ENCODE measurements around the gene RAB3GAP1. TPM values are rescaled to one million over a fixed set of nuclear protein-coding genes. Genes with fewer than 3 reads are reported as not detected.
"Not testable (repeated sequence)": the region's sequence is repeated elsewhere in the genome, so short reads cannot be mapped to it uniquely, and the experiment has no call there.

RAB3GAP1 gene
- total RNA-seq, 2 experiments from 2014 or later: 29.6 to 30.7 TPM

DNA sequence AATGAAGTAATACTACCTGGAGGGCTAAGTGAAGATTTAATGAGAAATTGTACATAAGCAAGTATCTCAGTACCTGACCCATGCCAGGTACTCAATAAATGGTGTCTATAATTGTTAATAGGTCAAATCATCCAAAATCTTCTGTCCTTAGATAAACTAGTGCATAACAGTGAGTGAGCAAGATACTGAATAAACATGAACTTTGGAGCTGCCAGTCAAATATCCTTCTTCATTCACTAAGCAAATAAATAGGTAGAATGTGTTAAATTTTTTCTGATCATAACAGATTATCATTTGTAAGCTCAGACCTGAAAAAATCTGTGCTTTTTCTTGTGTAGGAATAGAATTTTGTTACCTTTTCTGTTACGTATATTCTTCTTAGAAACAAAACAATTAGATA is 39.6 kb downstream of the RAB3GAP1 start:
- peaks cover 5% of the 10 kb centered on the region for H3K9me3 Mint-ChIP-seq
- no peak overlapping the region for H3K27ac Mint-ChIP-seq
- intact Hi-C loops (cut with micrococcal nuclease): no loop called here
- no peak overlapping the region for H3K4me3 Mint-ChIP-seq
- peaks cover 8% of the 10 kb centered on the region for H3K4me1 Mint-ChIP-seq (ENCODE audit: low read depth)
- ChIA-PET POLR2A (no interaction called here), CTCF (no interaction called here)
- no peaks in the 10 kb centered on the region for H3K27me3 Mint-ChIP-seq
- peaks cover 31% of the 10 kb centered on the region for H3K36me3 Mint-ChIP-seq
- no peak for DNase-seq

DNA sequence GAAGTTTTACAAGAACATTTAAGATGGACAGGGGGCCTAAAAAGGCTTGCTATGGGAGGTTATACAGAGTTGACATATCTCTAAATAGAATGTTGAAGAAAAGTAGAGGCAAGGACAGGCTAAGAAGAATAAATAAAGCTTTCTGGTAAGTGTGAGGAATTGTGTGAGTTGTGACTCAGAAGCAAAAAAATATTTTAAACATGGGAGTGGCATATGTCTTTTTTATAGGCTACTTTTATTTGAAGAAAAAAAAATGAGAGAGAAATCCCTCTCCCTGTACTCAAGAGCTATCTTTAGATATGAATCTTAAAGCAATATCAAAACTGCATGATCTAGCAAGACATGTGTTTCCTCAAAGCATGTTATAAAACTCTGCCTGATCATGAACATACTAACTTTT is 41.1 kb downstream of the RAB3GAP1 start:
- Mint-ChIP-seq H3K36me3 (peaks cover 31% of the 10 kb centered on the region), H3K4me1 (ENCODE audit: low read depth) (peaks cover 5% of the 10 kb centered on the region), H3K27ac (no peak overlapping the region), H3K27me3 (no peaks in the 10 kb centered on the region), H3K9me3 (peaks cover 5% of the 10 kb centered on the region), H3K4me3 (no peak overlapping the region)
- DNase-seq: no peak
- intact Hi-C loops (cut with micrococcal nuclease): no loop called here
- ChIA-PET POLR2A (no interaction called here), CTCF (no interaction called here)

DNA sequence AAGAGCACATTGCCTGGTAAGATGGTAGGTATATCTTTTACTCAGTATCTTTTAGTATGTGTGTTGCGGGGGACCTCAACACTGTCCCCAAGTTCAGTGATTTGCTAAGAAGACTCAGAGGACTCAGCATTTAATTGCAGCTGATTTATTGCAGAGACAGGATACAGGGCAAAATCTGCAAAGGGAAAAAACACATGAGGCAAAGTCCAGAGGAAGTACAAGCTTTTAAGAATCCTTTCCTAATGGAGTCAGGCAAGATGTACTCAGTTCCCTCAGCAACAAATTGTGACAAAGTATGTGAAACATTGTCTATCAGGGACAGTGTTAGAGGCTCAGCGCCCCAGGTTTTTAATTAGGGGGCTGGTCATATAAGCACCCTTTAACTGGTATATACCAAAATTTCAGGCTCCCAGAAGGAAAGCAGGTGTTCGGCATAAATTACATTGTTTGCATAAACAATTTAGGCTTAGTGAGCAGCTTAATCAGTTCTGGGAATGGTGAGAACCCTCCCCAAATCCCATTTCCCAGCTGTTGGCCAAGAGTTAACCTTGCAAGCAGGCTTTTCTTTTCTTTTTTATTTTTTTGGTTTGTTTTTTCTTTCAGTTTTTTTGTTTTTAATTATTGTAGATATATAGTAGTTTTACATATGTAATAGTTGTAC is 41.7 kb downstream of the RAB3GAP1 start:
- Mint-ChIP-seq H3K4me1 (ENCODE audit: low read depth) (peaks cover 5% of the 10 kb centered on the region), H3K27me3 (no peaks in the 10 kb centered on the region), H3K4me3 (no peak overlapping the region), H3K9me3 (peaks cover 5% of the 10 kb centered on the region), H3K36me3 (peaks cover 29% of the 10 kb centered on the region), H3K27ac (no peak overlapping the region)
- intact Hi-C loops (cut with micrococcal nuclease): no loop called here
- no peak for DNase-seq
- POLR2A ChIA-PET: no interaction called here
- CTCF ChIA-PET: no interaction called here

DNA sequence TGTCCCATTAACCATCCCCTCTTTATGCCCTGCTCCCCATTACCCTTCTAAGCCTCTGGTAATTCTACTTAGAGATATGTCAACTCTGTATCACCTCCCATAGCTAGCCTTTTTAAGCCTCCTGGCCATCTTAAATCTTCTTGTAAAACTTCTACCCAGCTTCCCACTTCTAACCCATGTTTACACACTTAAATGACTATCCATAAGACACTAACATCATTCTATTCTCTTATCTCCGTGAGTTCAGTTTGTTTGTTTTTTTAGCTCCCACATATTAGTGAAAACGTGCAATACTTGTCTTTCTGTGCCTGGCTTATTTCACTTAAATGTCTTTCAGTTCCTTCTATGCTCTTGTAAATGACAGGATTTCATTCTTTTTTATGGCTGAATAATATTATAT is 42.4 kb downstream of the RAB3GAP1 start:
- POLR2A ChIA-PET: no interaction called here
- H3K4me3 Mint-ChIP-seq: no peak overlapping the region
- H3K9me3 Mint-ChIP-seq: no peaks in the 10 kb centered on the region
- H3K27me3 Mint-ChIP-seq: no peaks in the 10 kb centered on the region
- peaks cover 5% of the 10 kb centered on the region for H3K4me1 Mint-ChIP-seq (ENCODE audit: low read depth)
- DNase-seq: no peak
- CTCF ChIA-PET: no interaction called here
- H3K36me3 Mint-ChIP-seq: peaks cover 24% of the 10 kb centered on the region
- H3K27ac Mint-ChIP-seq: no peak overlapping the region
- intact Hi-C loops (cut with micrococcal nuclease): no loop called here

DNA sequence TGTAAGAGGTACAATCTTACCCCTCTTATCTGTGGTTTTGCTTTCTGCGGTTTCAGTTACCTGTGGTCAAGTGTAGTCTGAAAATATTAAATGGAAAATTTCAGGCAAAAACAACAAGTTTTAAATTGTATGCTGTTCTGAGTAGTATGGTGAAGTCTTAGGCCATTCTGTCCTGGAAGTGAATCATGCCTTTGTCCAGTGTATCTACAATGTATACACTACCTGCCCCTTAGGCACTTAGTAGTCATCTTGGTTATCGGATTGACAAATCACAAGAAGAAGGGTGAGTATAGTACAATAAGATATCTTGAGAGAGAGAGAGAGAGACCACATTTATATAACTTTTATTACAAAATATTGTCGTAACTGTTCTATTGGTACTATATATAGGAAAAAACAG is 43.5 kb downstream of the RAB3GAP1 start:
- no peak overlapping the region for H3K4me3 Mint-ChIP-seq
- H3K27me3 Mint-ChIP-seq: no peaks in the 10 kb centered on the region
- H3K4me1 Mint-ChIP-seq (ENCODE audit: low read depth): peaks cover 7% of the 10 kb centered on the region
- intact Hi-C loops (cut with micrococcal nuclease): no loop called here
- peaks cover 20% of the 10 kb centered on the region for H3K36me3 Mint-ChIP-seq
- ChIA-PET POLR2A (no interaction called here), CTCF (no interaction called here)
- no peak for DNase-seq
- no peak overlapping the region for H3K27ac Mint-ChIP-seq
- H3K9me3 Mint-ChIP-seq: no peaks in the 10 kb centered on the region

DNA sequence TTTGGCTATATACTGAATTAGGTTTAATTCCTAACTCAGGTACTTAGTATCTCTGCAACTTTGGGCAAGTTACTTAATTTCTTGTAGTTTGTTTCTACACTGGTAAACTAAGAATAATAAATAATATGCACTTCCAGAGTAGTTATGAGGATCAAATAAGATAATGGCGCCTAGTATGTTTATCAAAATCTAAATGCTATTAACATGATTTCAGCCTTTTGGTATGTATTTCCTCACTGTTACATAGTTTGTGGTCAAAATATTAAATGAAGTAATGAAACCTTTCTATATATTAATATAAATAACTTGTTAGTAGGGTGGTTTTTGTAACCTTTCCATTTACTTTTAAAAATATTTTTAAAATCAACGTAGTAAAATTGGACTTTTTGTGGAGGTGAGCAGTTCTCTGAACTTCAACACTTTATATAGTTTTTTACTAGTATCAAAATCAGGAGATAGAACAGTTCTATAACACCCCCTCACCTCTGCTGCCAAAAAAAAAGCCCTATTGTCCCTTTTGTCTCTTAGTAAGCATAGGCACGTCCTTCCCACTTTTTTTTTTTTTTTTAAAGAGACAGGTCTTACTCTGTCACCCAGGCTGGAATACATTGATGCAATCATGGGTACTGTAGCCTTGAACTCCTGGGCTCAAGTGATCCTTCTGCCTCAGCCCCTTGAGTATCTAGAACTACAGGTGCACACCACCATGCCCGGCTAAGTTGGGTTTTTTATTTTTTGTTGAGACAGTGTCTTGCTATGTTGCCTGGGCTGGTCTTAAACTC is 44.8 kb downstream of the RAB3GAP1 start:
- H3K4me1 Mint-ChIP-seq (ENCODE audit: low read depth): peaks cover 7% of the 10 kb centered on the region
- no peaks in the 10 kb centered on the region for H3K9me3 Mint-ChIP-seq
- no peak overlapping the region for H3K27ac Mint-ChIP-seq
- H3K36me3 Mint-ChIP-seq: peaks cover 26% of the 10 kb centered on the region
- no peak overlapping the region for H3K4me3 Mint-ChIP-seq
- POLR2A ChIA-PET: no interaction called here
- H3K27me3 Mint-ChIP-seq: no peaks in the 10 kb centered on the region
- intact Hi-C loops (cut with micrococcal nuclease): no loop called here
- CTCF ChIA-PET: no interaction called here
- DNase-seq: no peak

DNA sequence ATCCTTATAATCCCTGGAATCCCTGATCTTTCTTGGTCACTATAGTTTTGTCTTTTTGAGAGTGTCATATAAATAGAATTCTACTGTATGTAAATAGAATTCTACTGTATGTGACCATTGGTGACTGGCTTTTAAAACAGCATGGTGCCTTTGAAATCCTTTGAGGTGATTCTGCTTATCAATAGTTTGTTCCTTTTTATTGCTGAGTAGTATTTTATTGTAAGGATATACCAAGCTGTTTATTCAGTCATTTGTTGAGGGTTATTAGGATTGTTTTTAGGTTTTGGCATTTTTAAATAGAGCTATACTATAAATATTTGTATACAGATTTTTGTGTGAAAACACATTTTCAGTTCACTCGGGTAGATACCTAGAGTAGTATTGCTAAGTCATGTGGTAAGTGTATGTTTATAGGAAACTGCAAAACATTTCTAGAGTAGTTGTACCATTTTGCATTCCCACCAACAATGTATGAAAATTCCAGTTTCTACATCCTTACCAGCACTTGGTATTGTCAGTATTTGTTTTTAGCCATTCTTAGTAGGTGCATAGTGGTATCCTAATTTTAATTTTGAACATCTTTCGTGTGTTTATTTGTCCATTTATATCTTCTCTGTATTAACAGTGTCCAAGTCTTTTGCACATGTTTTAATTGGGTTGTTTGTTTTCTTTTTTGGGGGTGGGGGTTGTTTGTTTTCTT is 45.6 kb downstream of the RAB3GAP1 start:
- peaks cover 32% of the 10 kb centered on the region for H3K36me3 Mint-ChIP-seq
- H3K4me3 Mint-ChIP-seq: no peak overlapping the region
- H3K27ac Mint-ChIP-seq: no peak overlapping the region
- H3K9me3 Mint-ChIP-seq: no peaks in the 10 kb centered on the region
- intact Hi-C loops (cut with micrococcal nuclease): no loop called here
- ChIA-PET POLR2A (no interaction called here), CTCF (no interaction called here)
- H3K4me1 Mint-ChIP-seq (ENCODE audit: low read depth): peaks cover 7% of the 10 kb centered on the region
- DNase-seq: no peak
- H3K27me3 Mint-ChIP-seq: no peaks in the 10 kb centered on the region

DNA sequence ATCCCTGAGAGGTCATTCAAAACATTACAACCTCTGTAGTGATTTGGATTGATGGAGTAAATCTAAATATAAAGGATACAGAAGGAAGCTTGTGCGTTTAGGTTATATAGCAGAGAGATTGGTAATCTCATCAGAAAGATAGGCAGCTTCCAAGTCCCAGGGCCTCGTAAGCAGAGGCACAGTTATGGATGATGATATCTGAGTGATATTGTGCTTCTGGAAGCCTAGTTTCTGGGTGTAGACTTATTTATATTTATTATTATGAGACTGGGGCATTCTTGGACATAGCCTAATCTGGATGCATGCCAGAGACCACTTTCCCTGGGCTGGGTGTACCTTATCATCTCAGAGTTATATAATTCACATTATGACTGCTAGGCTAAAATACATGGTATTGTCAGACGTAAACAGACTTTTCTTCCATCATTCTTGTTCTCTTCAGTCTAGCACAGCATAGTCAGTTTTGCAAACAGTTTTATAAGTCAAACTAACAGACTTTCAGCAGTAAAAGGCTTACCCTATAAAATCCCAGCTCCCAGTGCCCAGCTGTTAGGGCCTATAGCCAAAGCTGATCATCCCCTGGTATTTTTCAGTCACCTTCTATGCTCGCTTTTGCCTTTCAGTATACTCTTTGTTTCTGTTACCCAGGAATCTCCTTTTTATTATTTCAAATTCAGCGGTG is 47.9 kb downstream of the RAB3GAP1 start:
- ChIA-PET CTCF (no interaction called here), POLR2A (no interaction called here)
- Mint-ChIP-seq H3K27me3 (no peaks in the 10 kb centered on the region), H3K27ac (no peak overlapping the region), H3K36me3 (peaks cover 37% of the 10 kb centered on the region), H3K9me3 (peaks cover 8% of the 10 kb centered on the region), H3K4me3 (no peak overlapping the region), H3K4me1 (ENCODE audit: low read depth) (peaks cover 7% of the 10 kb centered on the region)
- DNase-seq: no peak
- intact Hi-C loops (cut with micrococcal nuclease): no loop called here

DNA sequence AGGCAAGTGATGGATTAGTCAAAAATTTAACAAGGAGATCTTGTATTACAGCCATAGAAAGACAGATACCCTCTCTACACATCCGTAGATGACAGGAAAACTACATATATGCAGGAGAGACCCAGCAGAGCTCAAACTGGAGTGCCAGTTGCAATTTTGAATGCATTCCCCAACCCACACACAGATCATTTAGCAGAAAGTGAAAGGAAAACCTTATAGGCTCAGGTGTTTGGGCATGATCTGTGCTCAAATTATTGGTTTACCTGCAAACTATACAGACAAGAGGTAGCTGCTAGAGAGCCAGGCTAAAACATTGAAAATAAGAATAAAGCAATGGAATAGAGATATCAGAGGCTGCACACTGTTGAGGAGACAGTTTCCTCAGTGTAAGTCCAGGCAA is 51.8 kb downstream of the RAB3GAP1 start:
- Mint-ChIP-seq H3K4me3 (no peak overlapping the region), H3K36me3 (peaks cover 45% of the 10 kb centered on the region), H3K4me1 (ENCODE audit: low read depth) (peaks cover 5% of the 10 kb centered on the region), H3K27me3 (no peaks in the 10 kb centered on the region), H3K27ac (no peak overlapping the region), H3K9me3 (peaks cover 8% of the 10 kb centered on the region)
- intact Hi-C loops (cut with micrococcal nuclease): no loop called here
- CTCF ChIA-PET: no interaction called here
- POLR2A ChIA-PET: no interaction called here
- DNase-seq: no peak

DNA sequence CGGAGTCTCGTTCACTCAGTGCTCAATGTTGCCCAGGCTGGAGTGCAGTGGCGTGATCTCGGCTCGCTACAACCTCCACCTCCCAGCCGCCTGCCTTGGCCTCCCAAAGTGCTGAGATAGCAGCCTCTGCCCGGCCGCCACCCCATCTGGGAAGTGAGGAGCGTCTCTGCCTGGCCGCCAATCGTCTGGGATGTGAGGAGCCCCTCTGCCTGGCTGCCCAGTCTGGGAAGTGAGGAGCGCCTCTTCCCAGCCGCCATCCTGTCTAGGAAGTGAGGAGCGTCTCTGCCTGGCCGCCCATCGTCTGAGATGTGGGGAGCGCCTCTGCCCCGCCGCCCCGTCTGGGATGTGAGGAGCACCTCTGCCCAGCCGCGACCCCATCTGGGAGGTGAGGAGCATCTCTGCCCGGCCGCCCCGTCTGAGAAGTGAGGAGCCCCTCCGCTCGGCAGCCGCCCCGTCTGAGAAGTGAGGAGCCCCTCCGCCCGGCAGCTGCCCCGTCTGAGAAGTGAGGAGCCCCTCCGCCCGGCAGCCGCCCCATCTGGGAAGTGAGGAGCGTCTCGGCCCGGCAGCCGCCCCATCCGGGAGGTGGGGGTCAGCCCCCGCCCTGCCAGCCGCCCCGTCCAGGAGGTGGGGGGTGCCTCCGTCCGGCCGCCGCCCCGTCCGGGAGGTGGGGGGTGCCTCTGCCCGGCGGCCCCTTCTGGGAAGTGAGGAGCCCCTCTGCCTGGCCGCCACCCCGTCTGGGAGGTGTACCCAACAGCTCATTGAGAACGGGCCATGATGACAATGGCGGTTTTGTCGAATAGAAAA is 53.6 kb downstream of the RAB3GAP1 start:
- POLR2A ChIA-PET; H3K9me3 Mint-ChIP-seq; intact Hi-C loops (cut with micrococcal nuclease); H3K27me3 Mint-ChIP-seq; DNase-seq; CTCF ChIA-PET; H3K4me1 Mint-ChIP-seq (ENCODE audit: low read depth); H3K27ac Mint-ChIP-seq; H3K4me3 Mint-ChIP-seq: not testable (repeated sequence)
- H3K36me3 Mint-ChIP-seq: peaks cover 46% of the 10 kb centered on the region

DNA sequence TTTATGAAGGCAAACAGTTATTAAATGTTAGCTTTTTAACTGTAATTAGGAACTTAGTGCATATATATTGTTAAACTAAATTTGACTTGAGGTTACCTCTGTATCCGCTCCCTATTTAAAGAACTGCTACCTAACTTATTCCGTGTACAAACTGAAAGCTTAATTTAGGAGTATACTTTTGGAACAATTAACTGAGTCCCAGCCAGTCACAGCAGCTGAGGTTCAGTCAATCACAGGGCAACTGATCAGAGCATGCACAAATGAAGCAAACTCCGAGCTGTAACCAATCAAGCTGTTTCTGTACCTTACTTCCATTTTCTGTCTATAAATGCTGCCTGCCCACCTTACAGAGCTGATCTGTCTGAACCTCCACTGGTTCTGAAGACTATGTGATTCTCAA is 61.2 kb downstream of the RAB3GAP1 start:
- Mint-ChIP-seq H3K4me3 (no peak overlapping the region), H3K4me1 (ENCODE audit: low read depth) (no peaks in the 10 kb centered on the region), H3K27ac (no peak overlapping the region), H3K9me3 (no peaks in the 10 kb centered on the region), H3K36me3 (peaks cover 19% of the 10 kb centered on the region), H3K27me3 (no peaks in the 10 kb centered on the region)
- ChIA-PET CTCF (no interaction called here), POLR2A (no interaction called here)
- intact Hi-C loops (cut with micrococcal nuclease): no loop called here
- DNase-seq: no peak

DNA sequence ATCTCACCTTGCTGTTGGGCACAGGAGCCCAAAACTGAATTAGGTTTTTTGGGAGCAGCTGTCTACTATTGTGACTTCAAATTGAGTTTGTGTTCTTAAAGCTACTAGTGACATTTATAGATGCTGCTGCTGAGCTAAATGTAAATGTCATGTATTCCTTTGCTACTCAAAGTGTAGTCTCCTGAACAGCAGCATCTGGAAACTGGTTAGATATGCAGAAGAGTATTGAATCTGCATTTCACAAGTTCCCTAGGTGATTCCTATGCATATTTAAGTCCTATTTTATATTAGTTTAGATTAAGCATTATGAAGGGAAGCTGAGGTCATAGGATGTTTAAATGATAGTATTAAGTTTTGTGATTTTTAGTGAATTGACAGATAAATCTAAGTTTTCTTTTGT is 67.5 kb downstream of the RAB3GAP1 start:
- ChIA-PET POLR2A (no interaction called here), CTCF (interaction anchor here (1.1 kb wide), 1 partner anchor 115 kb away, joined by 5 read pairs; no protein-coding TSS in a partner anchor)
- DNase-seq: no peak
- Mint-ChIP-seq H3K4me1 (ENCODE audit: low read depth) (no peaks in the 10 kb centered on the region), H3K36me3 (peaks cover 20% of the 10 kb centered on the region), H3K4me3 (no peak overlapping the region), H3K27me3 (no peaks in the 10 kb centered on the region), H3K9me3 (no peaks in the 10 kb centered on the region), H3K27ac (no peak overlapping the region)
- intact Hi-C loops (cut with micrococcal nuclease): no loop called here

Measured in activated CD4-positive, alpha-beta memory T cell treated with anti-CD3 and anti-CD28 coated beads for 36 hours (primary cell).